Measurements from ENCODE around the gene ERAP2.
"Not testable (repeated sequence)": the region's sequence is repeated elsewhere in the genome, so short reads cannot be mapped to it uniquely, and the experiment has no call there.

ERAP2 gene

GRCh38 chr5:96870094-96871026 is 5.9 kb upstream of the ERAP2 start:
- DNase-seq (ENCODE audit: low read depth): peak; percentile 78
- TF ChIP-seq CTCF (IDR thresholded peaks at IDR 0.05; ENCODE audit: insufficient read depth, low read depth, low read length, missing control alignments): no peak
- peak overlapping the region; percentile 14 for H3K4me3 ChIP-seq (ENCODE audit: low read depth, low read length)

GRCh38 chr5:96871027-96871399 is 5.3 kb upstream of the ERAP2 start:
- peak overlapping the region; percentile 14 for H3K4me3 ChIP-seq (ENCODE audit: low read depth, low read length)
- no peak for TF ChIP-seq CTCF (IDR thresholded peaks at IDR 0.05; ENCODE audit: insufficient read depth, low read depth, low read length, missing control alignments)
- DNase-seq (ENCODE audit: low read depth): no peak

- no peak for TF ChIP-seq CTCF (IDR thresholded peaks at IDR 0.05; ENCODE audit: insufficient read depth, low read depth, low read length, missing control alignments)
- H3K4me3 ChIP-seq (ENCODE audit: low read depth, low read length): peak overlapping the region; percentile 14; the same call in 1 of the 2 replicates
- peak; percentile 39 for DNase-seq (ENCODE audit: low read depth)
Measured at GRCh38 chr5:96871686-96872085, 4.6 kb upstream of the ERAP2 start.

- no peak overlapping the region for H3K4me3 ChIP-seq (ENCODE audit: low read depth, low read length)
- no peak for TF ChIP-seq CTCF (IDR thresholded peaks at IDR 0.05; ENCODE audit: insufficient read depth, low read depth, low read length, missing control alignments)
- DNase-seq (ENCODE audit: low read depth): no peak
Measured at GRCh38 chr5:96873449-96873848, 2.9 kb upstream of the ERAP2 start.

GRCh38 chr5:96874631-96875030 is 1.7 kb upstream of the ERAP2 start:
- no peak overlapping the region for H3K4me3 ChIP-seq (ENCODE audit: low read depth, low read length)
- no peak for DNase-seq (ENCODE audit: low read depth)
- TF ChIP-seq CTCF (IDR thresholded peaks at IDR 0.05; ENCODE audit: insufficient read depth, low read depth, low read length, missing control alignments): no peak

GRCh38 chr5:96875791-96876291 is 459 bp upstream of the ERAP2 start:
- TF ChIP-seq CTCF (IDR thresholded peaks at IDR 0.05; ENCODE audit: insufficient read depth, low read depth, low read length, missing control alignments): no peak
- DNase-seq (ENCODE audit: low read depth): no peak
- H3K4me3 ChIP-seq (ENCODE audit: low read depth, low read length): peak overlapping the region; percentile 62

- H3K4me3 ChIP-seq (ENCODE audit: low read depth, low read length): peak overlapping the region; percentile 62
- DNase-seq (ENCODE audit: low read depth): not testable (repeated sequence)
Measured at GRCh38 chr5:96876977-96877469, 723 bp downstream of the ERAP2 start.
